GM12874 (cell line): ENCODE results near the gene DHRS2.

ENCODE experiments used
- TF ChIP-seq, protein P1 (sequence below): IDR thresholded peaks from 2 replicates; pipeline ENCODE4 v1.5.1; 2011; ENCODE audit warnings: low read depth, mild to moderate bottlenecking, control low read depth, low read length, moderate library complexity; ENCODE audit not compliant: insufficient read depth

Gene DHRS2

GRCh38 chr14:23664207-23664885 lies 28.2 kb downstream of the DHRS2 start:
- TF ChIP-seq, protein P1, sequence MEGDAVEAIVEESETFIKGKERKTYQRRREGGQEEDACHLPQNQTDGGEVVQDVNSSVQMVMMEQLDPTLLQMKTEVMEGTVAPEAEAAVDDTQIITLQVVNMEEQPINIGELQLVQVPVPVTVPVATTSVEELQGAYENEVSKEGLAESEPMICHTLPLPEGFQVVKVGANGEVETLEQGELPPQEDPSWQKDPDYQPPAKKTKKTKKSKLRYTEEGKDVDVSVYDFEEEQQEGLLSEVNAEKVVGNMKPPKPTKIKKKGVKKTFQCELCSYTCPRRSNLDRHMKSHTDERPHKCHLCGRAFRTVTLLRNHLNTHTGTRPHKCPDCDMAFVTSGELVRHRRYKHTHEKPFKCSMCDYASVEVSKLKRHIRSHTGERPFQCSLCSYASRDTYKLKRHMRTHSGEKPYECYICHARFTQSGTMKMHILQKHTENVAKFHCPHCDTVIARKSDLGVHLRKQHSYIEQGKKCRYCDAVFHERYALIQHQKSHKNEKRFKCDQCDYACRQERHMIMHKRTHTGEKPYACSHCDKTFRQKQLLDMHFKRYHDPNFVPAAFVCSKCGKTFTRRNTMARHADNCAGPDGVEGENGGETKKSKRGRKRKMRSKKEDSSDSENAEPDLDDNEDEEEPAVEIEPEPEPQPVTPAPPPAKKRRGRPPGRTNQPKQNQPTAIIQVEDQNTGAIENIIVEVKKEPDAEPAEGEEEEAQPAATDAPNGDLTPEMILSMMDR, result no peak

GRCh38 chr14:23665302-23666016 lies 29.3 kb downstream of the DHRS2 start:
- TF ChIP-seq, protein P1, result no peak

- TF ChIP-seq, protein P1, result no peak
Observed at GRCh38 chr14:23667134-23667533, 31.0 kb downstream of the DHRS2 start.

- TF ChIP-seq, protein P1, result no peak
Observed at GRCh38 chr14:23669441-23669840, 33.3 kb downstream of the DHRS2 start.

- TF ChIP-seq, protein P1, result no peak
Observed at GRCh38 chr14:23670481-23670880, 34.3 kb downstream of the DHRS2 start.

DNA sequence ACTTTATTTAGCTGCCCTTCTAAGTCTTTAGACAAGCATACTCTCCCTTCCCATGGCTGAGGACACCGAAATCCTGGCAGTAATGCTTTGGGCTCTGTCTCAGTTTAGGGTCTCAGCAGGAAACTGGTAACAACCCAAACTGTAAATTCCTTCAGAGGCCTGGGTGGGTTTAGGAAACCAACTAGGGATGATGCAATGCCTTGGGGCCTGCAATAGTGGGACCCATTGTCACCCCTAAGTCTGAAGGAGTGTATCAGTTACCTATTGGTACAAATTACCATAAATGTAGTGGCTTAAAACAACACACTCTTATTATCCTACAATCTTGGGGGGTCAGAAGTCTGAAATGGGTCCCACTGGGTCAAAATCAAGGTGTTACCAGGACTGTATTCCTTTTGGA lies 36.0 kb downstream of the DHRS2 start:
- TF ChIP-seq, protein P1, result no peak

DNA sequence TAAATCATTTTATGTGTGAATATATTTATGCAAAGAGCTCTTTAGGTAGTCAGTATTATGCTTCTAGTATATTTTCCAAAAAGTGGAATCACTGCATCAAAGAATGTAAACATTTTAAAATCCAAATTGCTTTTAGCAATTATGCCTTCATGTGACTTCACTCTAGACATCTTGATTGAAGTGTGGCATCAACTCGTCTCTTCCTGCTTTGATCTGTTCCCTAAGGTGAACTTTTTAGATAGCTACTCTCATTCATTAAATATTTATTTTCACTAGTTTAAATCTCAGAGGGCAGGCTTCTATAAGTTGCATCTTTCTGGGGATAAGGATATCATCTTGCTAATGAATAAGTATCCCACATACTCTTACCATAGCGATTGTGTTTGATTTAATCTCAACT lies 39.2 kb downstream of the DHRS2 start:
- TF ChIP-seq, protein P1, result no peak
